Adrenal gland (tissue), 12 donors: ENCODE data around the gene STX3. TPM values are rescaled to one million over a fixed set of nuclear protein-coding genes. Genes with fewer than 3 reads are reported as not detected.

Experiments
- DNase-seq, 7 donors: peaks; one replicate each; pipeline ENCODE4 v3.0.0-alpha.2; 2019 to 2020
- H3K27ac ChIP-seq, 5 donors: fragments of 200-600 bp; sonication (generic) in 4 of 5; 1 replicate in 3 of 5; 2 replicates in 2 of 5; pipeline versions ENCODE4 v1.5.1 to v1.8.0; 2016 to 2020; ENCODE audit warnings: mild to moderate bottlenecking in 1 of 5
- H3K27me3 ChIP-seq: fragments of 200-600 bp; 2 replicates; pipeline ENCODE4 v1.8.0; 2021
- H3K36me3 ChIP-seq, 2 donors: fragments of 200-600 bp; replicated peaks in 1 of 2; 1 replicate in 1 of 2; 2 replicates in 1 of 2; pipeline versions ENCODE4 v1.5.1 to v1.8.0; 2018 to 2022
- H3K4me1 ChIP-seq, 2 donors: fragments of 200-600 bp; replicated peaks in 1 of 2; 1 replicate in 1 of 2; 2 replicates in 1 of 2; pipeline versions ENCODE4 v1.5.1 to v1.8.0; 2018 to 2021
- H3K4me3 ChIP-seq, 4 donors: fragments of 200-600 bp; sonication (generic) in 3 of 4; one replicate each; pipeline ENCODE4 v1.5.1; 2016 to 2018
- H3K9me3 ChIP-seq, 3 donors: fragments of 200-600 bp; sonication (generic) in 1 of 3; replicated peaks in 1 of 3; 1 replicate in 2 of 3; 2 replicates in 1 of 3; pipeline versions ENCODE4 v1.5.1 to v1.8.0; 2016 to 2021
- CTCF ChIP-seq, 6 experiments: fragments of 450-650 bp in 4 of 6; fragments of 200-600 bp in 2 of 6; sonication (generic) in 1 of 6; IDR thresholded peaks; 1 replicate in 5 of 6; 2 replicates in 1 of 6; pipeline versions ENCODE4 v1.5.1 to v1.8.0; 2016 to 2021; ENCODE audit warnings: antibody characterized with exemption in 6 of 6, mild to moderate bottlenecking in 2 of 6, moderate library complexity in 1 of 6
- POLR2A ChIP-seq, 2 donors: fragments of 450-650 bp; IDR thresholded peaks; one replicate each; pipeline ENCODE4 v1.6.1; 2017; ENCODE audit warnings: antibody characterized with exemption in 2 of 2, mild to moderate bottlenecking in 2 of 2, moderate library complexity in 1 of 2
- WGBS, 4 donors: extraction: QIAGEN DNeasy Blood & Tissue Kit in 2 of 4; methylation state at CpG; one replicate each; pipeline versions ENCODE4 v1.1.5 to v1.1.7; 2013 to 2017; 5-methylcytosine and 5-hydroxymethylcytosine counted together
- intact Hi-C, 2 donors: fragments of 100-400 bp; cut with DNase I; formaldehyde crosslinking; loops; one replicate each; pipeline versions ENCODE4 v1.14.1 to v1.15.0; 2022 to 2023
- polyA plus RNA-seq, 3 donors: library from polyadenylated mRNA; stranded (reverse); fragments of 200-250 nt in 2 of 3; fragments of 350-450 nt in 1 of 3; fragmentation: Illumina TruSeq in 1 of 3; extraction: RNeasy Lipid Tissue Mini Kit (QIAGEN cat#74804) in 1 of 3; gene quantifications; one replicate each; pipeline ENCODE4 v1.2.3, GENCODE V29; 2013 to 2014
- total RNA-seq, 9 donors: library from RNA; depleted of rRNA in 4 of 9; stranded (reverse); fragments of >200 nt in 4 of 9; fragments of 120-200 nt in 1 of 9; fragmentation: NEBNext Ultra II Directional in 1 of 9; extraction: Animal tissue kit (Norgen Biotek cat#: 25700) in 1 of 9; gene quantifications; one replicate each; pipeline versions ENCODE4 v1.1.0 to v1.2.4, GENCODE V29; 2013 to 2023
- donor health status: healthy with polysubstance abuse.
- donor health status: Bipolar disorder and iron deficiency.
- donor health status: DM: yes; HTN: yes; CAD: no.
- donor health status: DM: no; HTN: no; CAD: no.
- donor health status: DM: no; HTN: no; CAD: no.
- donor health status: DM: yes; HTN: yes; CAD: no.

STX3 gene
- total and polyA plus RNA-seq, 12 donors, result 12.3 to 63.2 (median 30.1) TPM

DNA sequence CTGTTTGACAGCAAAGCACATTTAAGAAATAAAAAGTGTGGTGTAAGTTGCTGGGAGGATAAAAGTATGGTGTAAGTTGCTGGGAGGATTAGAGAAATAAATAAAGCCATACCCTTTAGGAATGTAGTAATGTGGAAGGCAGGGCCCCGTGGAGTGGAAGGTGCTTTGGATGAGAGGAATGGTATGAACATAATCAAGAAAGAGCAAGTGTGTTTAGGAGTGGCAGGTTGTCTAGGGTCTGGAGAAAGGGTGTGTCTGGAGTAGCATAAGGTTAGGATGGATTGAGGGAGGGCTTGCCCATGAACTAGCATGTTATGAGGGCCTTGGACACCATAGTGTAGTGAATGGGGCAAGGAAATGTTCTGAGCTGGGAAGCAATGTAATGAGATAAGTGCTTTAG is 37.3 kb downstream of the STX3 start:
- Histone ChIP-seq H3K4me1 (no peaks in the 10 kb centered on the region), H3K36me3 (peaks cover 0 to 49% of the 10 kb centered on the region in 2 donors), H3K27ac (no peak overlapping the region), H3K27me3 (no peaks in the 10 kb centered on the region), H3K4me3 (no peak overlapping the region), H3K9me3 (no peaks in the 10 kb centered on the region)
- no peak for DNase-seq
- intact Hi-C loops, result no loop called here
- 82 to 91% (median 85%) methylated on average over 1 of the region's 1 CpG for WGBS, 4 donors
- no peak for TF ChIP-seq POLR2A (IDR thresholded peaks at IDR 0.05)
- TF ChIP-seq CTCF (IDR thresholded peaks at IDR 0.05), result no peak

GRCh38 chr11:59794417-59794816 is 39.2 kb downstream of the STX3 start:
- Histone ChIP-seq H3K27ac (no peak overlapping the region), H3K9me3 (no peaks in the 10 kb centered on the region), H3K4me3 (no peak overlapping the region), H3K36me3 (peaks cover 0 to 61% of the 10 kb centered on the region in 2 donors), H3K27me3 (no peaks in the 10 kb centered on the region), H3K4me1 (no peaks in the 10 kb centered on the region)
- WGBS, 4 donors, result 82 to 100% (median 86%) methylated on average over 3 of the region's 3 CpGs
- no peak for DNase-seq
- TF ChIP-seq POLR2A (IDR thresholded peaks at IDR 0.05), result no peak
- TF ChIP-seq CTCF (IDR thresholded peaks at IDR 0.05), result no peak
- intact Hi-C loops, result no loop called here

DNA sequence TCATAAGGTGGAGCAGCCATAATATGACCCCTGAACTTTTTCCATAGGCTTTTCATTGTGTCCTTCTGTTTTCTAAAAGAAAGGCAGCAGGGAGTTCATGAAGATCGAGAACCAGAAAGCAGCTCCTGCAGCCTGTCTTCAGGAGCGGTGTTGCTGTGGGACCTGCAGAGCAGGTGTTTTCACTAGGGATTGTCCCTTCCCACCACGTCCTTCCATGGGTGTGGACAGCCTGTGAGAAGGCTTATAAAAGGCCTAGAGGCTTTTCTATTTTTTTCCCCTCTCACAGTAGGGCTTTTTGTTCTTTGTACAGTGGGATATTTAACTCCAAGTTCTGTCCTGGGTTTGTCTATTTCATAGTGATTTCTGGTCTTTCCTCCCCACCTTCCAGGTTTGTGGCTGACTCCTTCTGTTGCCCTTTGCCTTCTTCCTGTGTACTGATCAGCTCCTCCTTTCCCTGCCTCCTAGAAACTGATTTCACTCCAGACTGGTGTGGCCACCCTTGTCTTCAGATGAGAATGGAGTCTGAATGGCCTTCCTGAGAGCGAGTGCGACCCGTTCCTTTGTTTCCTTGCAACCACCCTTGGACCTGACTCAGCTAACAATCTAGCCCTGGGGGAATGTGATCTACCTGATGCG is 45.3 kb downstream of the STX3 start:
- Histone ChIP-seq H3K9me3 (no peaks in the 10 kb centered on the region), H3K4me1 (peaks cover 0 to 6% of the 10 kb centered on the region in 2 donors), H3K27me3 (no peaks in the 10 kb centered on the region), H3K36me3 (peaks cover 0 to 57% of the 10 kb centered on the region in 2 donors), H3K4me3 (no peak overlapping the region), H3K27ac (no peak overlapping the region)
- WGBS, 4 donors, result 89 to 93% (median 89%) methylated on average over 7 of the region's 7 CpGs
- intact Hi-C loops, result no loop called here
- DNase-seq, result no peak
- no peak for TF ChIP-seq POLR2A (IDR thresholded peaks at IDR 0.05)
- no peak for TF ChIP-seq CTCF (IDR thresholded peaks at IDR 0.05)

- H3K4me1 ChIP-seq, result peaks cover 0 to 6% of the 10 kb centered on the region in 2 donors
- H3K36me3 ChIP-seq, result peaks cover 0 to 57% of the 10 kb centered on the region in 2 donors
- no peak overlapping the region for H3K4me3 ChIP-seq
- no peaks in the 10 kb centered on the region for H3K27me3 ChIP-seq
- no peak for DNase-seq
- intact Hi-C loops, result no loop called here
- TF ChIP-seq POLR2A (IDR thresholded peaks at IDR 0.05), result no peak
- TF ChIP-seq CTCF (IDR thresholded peaks at IDR 0.05), result no peak
- no peak overlapping the region for H3K27ac ChIP-seq
- H3K9me3 ChIP-seq, result no peaks in the 10 kb centered on the region
- WGBS, 4 donors, result 50 to 63% (median 58%) methylated on average over 2 of the region's 2 CpGs
Measured at GRCh38 chr11:59801160-59801706, 46.1 kb downstream of the STX3 start.
